IPS-NIHi7 (cell line): ENCODE measurements around the gene SGMS2.

Source experiments
- DNase-seq: peaks from one replicate; pipeline ENCODE4 v3.0.0; 2012; ENCODE audit warnings: mixed read lengths; ENCODE audit errors: extremely low spot score

SGMS2 gene

DNA sequence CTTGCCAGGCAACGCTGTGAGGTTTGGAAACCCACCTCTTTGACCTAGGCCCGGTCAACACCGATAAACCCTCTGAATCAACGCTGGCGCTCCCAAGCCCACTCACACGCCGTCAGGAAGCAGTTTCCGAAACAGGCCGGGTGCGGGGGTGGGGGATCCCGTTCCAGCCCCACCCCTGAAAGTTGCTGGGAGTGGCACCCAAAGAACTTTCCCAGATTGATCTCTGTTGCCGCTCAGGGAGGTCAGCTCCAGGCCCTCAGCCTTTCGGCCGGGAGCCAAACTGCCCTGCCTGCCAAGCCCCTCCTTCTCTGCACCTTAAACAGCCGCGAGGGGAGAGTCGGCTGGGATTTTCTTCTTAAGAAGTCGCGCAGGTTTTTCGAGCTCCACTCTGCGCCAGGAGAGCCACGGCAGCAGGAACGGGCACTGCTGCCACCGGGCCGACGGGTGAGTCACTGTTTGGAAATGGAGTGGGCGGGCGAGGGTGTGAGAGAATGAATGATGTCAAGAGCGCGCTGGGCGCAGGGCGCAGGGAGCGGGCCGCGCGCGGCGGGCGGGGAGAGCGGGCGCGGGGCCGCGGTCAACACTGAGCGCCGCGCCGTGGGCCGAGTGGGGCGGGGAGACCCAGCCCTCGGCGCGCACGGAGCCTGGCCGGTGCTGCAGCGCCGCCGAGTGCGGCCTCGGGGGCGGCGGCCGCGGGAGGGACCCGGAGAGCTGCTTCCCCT lies at the start of gene SGMS2:
TSS of gene SGMS2 (plus strand) at position 583 of the 722 bp plus-strand sequence. CDS start 70,622 bp downstream, outside the sequence.
- peak; percentile 82 for DNase-seq

DNA sequence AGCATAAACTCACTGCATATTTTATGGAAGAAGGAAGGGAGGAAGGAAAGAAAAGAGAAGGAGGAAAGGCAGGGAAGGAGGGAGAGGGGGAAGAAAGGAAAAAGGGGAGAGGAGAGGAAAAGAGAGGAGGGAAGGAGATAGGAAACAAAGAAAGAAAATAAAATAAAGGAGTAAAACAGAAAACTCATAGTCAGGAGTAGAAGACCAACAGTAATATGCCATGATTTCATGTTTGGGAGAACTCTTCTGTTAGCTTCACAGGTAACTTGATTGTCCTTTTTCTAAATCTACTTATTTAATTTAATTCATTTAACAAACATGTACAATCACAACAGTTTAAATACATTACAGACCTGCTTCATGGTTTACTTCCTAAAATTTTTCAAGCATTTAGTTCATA lies 46.8 kb upstream of the SGMS2 start:
- no peak for DNase-seq

DNA sequence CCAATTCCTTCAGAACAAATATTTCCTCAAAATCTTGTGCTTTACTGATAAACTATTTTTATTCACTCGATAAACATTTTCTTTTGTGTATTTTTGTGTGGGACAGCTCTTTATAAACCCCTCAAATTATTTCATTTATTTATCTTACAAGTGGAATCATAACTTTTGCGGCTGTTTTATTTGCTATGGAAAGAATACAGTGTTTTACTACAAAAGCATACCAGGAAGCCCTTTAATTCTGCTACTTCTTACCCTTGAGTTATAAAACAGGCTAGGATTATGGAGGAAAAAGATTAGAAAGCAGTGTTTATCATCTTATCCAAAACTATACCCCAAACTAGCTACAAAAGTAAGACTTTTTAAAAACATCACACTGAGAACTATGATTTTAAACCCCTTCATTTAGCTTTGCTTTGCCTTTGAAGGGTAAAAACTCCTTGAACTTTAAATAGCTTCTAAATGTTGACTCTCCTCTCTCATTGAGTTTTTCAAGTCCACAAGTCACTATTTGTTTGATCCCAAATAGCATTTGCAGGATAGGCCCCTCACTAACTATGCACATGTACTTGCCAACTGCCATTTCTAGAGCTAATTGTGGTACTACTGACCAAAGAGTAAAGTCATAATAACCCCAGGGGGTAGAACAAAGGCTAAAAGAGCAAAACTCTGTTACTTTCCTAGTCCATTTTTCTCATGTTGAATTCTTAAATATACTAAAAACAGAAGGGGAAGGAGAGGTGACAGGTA lies 45.8 kb upstream of the SGMS2 start:
- DNase-seq = no peak

DNA sequence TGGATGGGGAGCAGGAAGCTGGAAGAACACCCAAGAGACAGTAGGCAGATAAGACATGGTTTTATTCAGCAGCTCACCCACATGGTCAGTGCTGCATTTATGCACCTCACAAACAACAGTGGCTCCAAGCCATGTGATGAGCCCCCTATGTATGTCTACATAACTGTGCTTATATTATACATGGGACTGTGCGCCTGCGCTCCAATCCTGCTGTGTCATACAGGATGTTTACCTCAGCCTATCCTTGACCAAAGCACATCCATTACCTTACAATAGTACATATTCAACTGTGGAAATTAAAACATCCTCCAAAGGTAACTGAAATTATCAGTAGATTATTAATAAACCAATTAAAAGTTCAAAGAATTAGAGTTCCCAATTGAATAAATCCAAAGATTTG lies 44.1 kb upstream of the SGMS2 start:
- no peak for DNase-seq

DNA sequence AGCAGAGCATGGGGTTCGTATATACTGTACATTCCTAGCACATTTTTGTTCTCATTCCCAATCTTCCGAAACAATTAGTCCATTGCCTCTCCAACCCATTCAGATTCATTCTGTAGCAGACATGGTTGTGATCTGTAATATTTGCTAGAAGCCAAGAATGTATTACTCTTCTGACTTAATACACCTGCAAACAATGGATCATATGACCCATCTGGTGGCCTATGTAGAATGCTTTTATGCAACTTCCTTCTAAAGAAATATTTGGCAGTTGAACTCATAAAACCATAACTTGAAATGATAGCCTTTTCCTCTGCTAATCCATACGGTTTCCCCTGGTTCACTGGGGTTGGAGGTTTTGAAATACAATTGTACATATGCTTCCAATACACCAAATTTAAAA lies 32.8 kb upstream of the SGMS2 start:
- no peak for DNase-seq

DNA sequence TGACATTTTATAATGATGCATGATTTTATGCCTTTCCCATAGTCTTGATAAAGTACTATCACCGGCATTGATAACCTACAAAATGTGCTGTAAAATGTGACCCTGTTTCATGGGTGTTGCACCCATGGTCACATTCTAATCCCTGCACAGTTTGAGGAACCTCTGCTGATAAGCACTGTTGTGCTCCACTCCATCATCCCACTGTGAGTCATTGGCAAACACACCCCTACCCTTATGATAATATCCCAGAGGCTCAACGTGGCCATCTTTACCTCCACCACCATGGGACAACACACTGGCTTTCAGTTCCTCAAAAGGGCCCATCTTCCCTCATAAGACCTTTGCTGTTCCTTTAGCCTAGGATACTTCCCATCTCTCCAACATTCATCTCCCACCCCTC lies 32.0 kb upstream of the SGMS2 start:
- no peak for DNase-seq

DNA sequence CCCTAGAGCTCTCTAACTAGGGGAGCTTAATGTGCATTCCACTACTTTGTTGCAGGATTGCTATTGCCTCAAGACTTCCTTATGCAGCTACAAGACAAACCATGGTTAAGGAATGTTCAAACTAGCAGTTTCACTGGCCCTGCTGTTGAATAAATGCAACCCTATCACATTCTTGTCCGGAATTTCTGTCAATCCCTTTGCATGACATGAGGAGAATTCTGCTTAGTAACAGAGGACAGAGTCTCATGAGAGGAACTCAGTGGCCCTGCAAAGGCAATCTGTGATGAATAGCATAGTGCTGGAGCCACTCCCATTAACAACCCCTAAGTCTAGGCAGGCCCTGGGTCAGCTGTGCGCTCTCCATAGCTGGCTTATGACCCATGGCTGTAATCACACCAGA lies 30.7 kb upstream of the SGMS2 start:
- DNase-seq = no peak

DNA sequence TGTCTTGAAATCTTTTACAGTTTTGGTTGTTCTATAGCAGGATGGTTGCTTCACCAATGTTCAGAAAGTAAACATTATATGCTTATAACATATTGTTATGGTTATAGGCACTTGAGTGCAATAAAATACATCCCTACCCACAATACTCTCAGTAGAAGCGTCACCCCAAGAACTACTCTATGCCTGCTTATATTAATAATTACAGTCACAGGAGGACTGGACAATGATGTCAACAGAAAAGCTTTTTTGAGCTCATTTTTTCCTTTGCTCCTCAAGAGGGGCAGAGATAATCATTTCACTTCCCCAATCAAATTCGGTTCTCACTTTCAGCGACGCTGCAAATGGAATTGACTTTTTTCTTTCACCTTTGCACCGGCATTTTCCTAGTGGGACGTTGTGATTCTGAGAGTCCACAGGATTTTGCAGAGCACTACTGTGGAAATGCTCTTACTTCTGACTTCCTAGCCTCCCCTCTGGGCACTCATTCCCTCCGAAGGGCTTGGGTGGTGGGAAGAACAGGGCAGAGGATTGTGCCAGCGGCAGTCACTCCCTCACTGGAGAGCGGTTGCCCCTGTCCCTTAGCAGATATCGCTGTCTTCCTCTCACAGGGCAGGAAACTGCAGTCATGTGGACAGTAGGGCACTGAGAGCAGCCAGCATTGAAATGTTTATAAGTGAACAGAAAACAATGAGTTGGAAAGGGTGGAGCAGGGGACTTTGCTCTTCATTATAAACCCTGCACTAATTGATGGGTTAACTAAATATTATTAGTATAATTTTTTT lies 24.9 kb upstream of the SGMS2 start:
- DNase-seq = no peak

DNA sequence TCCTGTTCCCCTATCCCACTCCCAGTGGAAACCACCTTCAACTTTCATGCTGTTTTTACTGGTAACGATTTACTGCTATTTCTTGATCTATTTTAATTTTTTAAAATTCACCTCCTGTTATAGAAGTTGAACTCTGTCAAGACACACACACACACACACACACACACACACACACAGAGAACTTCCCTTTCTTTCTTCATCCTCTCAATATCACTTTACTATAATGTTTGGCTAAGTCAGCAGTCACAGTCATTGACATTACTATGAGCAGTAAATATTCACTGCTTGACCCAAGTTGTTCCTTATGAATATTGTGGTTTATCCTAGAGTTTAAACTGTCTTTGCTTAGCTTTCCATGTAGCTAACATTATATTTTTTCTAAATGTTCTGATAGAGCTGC lies 24.0 kb upstream of the SGMS2 start:
- DNase-seq = no peak

DNA sequence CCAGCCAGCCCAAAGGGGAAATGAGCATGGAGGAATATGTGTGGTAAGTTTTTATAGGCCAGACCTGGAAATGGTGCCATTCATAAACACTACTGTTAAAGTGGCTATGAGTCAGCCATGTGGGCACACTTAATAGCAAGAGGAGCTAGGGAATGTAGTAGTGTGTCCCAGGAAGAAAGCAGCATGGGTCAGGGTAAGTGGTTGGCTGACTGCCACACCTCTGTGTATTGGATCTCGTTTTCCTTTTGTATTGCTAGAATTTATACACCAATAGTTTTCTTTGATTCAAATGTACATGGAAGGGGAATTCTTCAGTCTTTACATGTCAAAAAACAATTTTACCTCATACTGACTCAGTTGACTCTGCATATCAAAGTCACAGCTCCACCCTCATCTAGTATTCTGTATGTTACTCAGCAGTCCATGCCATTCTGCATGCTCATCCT lies 22.9 kb upstream of the SGMS2 start:
- DNase-seq = no peak

DNA sequence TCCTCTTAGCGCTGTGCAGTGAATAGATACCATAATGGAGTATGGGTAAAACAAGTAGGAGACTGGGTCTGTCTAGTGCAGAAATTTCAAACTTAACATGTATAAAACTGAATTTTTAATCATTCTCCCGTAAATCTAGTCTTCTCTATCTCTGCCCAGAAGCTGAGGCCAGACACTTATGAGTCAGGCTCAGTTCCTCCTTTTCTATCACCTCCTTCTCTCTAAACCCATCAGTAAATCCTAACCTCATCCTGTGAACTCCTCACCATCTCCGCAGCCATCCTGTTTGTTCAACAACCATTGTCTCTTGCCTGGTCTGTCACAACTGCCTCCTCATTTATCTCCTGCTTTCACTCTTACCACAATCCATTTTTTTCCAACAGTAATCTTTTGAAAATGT lies 19.8 kb upstream of the SGMS2 start:
- no peak for DNase-seq

DNA sequence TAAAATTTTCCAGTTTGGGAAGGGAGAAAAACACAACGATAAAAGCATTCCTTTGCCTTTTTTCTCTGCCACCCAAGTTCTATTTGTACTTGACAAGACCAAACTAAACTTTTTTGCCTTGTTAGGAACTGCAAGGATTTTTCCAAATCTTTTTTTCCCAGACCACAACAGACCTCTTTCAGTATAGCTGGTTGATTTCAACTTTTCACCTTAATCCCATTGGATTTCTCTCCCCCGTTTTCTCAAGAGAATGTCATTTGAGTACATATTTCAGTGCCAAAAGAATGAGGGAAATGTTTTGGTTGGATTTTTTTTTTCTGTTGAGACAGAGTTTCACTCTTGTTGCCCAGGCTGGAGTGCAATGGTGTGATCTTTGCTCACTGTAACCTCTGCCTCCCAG lies 18.5 kb upstream of the SGMS2 start:
- no peak for DNase-seq

DNA sequence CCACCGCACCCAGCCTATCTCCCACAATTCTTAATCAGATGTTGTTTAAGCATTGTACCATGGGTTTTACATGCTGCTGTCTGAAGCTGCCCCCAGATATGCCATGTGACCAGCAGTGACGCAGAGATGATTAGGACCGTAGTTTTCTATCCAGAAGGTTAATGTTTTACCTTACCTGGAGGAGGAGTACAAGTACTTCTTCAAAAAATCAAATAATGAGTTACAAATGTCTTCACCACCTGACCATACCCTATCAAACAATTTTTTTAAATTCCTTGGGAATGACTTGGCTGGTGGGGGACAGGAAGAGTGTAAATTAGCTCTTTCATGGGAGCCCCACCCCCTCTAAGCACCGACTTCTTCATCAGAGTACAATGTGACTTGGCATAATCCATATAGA lies 16.2 kb upstream of the SGMS2 start:
- no peak for DNase-seq

DNA sequence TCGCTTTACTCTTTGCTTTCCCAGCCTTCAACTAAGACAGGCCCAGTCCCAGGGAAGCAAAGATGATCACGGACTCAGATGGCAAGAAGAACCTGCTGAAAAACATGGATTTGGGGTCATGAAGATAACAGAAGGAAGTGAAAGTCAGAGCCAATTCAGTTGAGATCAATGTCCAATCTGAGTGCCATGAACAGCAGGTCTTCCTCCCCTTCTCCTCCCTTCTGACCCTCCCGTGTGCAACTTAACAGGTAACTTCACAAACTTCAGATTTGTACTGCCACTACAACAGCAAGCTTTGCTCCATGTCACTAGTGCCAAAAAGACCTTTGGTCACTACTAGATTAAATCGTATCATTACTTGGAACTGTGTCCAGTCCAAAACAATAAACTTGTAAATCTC lies 15.5 kb upstream of the SGMS2 start:
- DNase-seq = no peak

DNA sequence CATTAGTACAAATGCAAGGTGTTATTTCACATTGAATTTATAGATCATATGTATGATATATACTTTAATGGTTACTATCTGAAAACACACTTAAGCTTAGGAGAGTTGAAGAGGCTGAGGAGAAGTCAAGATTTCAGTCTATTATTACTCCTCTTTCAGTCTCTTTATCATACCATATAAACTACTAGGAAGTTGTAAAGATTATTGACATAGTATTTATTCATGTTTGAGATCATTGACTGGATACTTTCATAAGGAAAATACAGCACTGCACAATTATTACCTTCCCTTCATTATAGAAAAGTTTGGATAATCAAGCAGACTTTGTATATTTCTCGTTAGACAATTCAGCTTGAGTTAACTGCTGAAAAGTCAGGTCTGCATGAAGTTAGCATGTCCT lies 10.0 kb upstream of the SGMS2 start:
- DNase-seq = no peak

DNA sequence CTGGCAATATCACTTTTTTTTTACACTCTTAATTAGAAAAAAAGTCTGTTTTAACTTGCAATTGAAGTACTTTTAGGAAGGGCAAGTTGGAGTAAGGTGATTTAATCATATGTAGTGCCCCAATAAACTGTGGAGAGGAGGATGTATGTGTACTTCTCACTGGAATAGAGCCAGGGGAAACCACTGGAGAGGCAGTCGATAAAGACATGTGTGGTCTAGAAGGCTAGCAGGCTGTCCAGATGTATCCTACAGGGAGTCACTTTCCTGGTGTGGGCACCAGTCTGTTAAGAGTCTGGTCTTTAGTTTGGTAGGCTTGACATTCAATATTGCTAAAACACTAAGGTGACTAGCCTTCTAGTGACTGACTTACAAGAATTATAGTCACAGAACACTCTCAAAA lies 9.6 kb upstream of the SGMS2 start:
- DNase-seq = no peak

DNA sequence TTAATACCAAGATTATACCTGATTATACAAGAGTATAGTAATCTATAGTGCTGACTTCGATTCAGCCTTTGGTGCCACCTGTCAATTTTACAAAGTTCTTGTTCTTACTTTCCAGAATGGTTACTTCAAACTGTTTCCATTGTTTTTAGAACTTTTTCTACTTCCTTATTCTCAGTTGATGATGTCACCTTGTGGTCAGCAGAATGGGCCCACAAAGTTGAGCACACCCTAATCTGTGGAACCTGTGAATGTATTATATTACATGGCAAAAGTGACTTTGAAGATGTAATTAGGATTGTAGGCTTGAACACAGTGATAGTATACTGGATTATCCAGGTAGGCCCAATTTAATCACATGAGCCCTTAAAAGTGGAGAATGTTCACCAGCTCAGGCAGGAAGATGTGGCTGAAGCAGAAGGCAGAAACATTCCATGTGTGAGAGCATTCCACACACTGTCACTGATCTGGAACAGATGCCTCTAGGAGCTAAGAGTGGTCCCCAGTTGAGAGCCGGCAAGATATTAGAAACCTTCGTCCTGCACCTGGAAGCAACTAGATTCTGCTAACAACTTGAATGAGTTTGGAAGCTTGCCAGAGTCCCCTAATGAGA lies 6.3 kb upstream of the SGMS2 start:
- no peak for DNase-seq

DNA sequence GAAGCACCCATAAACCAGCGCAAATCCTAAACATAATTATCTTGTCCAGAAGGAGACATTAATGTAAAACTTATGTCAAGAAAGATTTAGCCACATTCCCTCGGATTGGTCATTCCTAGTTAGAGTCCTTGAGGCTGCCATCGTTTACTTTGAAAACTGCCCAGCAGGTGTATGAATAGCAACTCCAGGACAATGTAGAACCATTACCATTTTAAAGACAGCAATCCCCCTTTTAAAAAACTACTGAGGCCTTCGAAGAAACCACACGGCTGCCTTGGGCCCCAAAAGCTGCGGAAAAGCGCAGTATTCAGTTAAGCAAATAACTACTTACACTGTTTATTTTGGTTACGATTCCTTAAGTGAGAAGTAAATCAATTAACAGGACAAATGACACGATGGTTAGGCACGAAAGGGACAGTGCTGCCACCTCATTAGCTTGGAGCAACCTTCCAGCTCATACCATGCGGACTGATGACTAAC lies 822 bp upstream of the SGMS2 start:
- peak; percentile 41 for DNase-seq

DNA sequence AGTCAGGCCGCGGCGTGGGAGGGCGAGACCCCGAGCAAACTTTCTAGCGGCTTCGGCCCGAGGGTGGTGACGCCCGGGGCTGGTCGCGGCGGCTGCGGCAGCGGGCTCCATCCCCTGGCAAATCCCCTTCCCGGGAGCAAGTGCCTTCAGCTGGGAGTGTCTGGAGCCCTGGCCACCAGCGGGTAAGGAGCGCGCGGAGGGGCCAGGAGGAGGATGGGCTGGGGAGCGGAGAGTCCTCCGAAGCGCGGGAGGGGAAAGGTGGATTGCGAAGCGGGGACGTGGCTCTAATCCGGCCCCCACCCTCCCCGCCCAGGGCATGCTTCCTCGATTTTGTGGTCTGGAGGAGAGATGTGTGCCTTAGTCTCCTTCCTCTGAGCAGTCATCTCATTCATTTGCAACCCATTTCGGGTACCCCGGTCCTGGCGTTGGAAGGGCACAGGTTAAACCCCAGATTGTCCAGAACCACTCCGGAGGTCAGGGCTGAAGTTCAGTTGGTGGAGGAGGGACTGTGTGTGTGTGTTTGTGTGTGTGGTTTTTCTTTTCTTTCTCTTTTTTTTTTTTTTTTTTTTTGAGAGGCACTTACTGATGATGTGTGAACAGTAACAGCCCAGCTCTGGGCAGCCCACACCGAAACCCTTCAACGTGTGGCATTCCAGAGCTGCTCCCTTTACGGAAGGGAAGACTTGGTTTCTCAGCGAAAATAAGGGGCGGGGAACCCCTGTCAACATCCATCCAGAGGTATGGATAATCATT lies 516 bp downstream of the SGMS2 start:
- peak; percentile 63 for DNase-seq

DNA sequence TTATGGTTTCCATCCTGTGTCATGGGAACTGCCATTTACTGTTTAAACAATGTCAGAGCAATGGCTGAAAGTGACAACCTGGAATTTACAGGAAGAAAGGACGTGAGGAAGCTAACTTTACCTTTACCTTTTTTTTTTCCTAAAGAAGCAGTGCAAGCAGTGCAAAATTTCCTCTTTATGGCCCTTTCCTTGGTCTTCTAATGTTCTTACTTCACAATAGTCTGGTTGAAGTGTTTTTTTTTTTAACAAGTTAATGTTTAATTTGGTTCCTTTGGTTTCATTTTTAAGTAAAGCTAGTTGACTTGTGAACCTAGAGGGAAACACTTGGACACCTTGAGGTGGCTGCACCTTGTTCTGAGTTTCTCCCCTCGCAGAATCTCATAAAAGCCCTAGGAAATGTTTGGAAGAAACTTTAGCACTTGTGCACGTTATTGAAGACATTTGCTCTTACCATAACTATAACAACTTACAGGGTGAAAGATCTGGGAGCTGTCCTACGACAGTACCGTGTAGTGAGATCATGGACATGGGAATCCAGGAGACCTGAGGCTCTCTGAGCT lies 1.8 kb downstream of the SGMS2 start:
- no peak for DNase-seq
